GM12801 (cell line): Measurements from ENCODE around the gene TREM1.

Experiments used
- TF ChIP-seq, protein P1 (sequence below): IDR thresholded peaks from one replicate; pipeline ENCODE4 v1.5.1; 2011; ENCODE audit warnings: control low read depth; ENCODE audit not compliant: insufficient read length; ENCODE audit errors: extremely low read depth

TREM1 gene

GRCh38 chr6:41277605-41278004, 8.9 kb downstream of the TREM1 start:
- TF ChIP-seq, protein P1, sequence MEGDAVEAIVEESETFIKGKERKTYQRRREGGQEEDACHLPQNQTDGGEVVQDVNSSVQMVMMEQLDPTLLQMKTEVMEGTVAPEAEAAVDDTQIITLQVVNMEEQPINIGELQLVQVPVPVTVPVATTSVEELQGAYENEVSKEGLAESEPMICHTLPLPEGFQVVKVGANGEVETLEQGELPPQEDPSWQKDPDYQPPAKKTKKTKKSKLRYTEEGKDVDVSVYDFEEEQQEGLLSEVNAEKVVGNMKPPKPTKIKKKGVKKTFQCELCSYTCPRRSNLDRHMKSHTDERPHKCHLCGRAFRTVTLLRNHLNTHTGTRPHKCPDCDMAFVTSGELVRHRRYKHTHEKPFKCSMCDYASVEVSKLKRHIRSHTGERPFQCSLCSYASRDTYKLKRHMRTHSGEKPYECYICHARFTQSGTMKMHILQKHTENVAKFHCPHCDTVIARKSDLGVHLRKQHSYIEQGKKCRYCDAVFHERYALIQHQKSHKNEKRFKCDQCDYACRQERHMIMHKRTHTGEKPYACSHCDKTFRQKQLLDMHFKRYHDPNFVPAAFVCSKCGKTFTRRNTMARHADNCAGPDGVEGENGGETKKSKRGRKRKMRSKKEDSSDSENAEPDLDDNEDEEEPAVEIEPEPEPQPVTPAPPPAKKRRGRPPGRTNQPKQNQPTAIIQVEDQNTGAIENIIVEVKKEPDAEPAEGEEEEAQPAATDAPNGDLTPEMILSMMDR, result no peak

- TF ChIP-seq, protein P1, result no peak
Measured at GRCh38 chr6:41275489-41275888, 11.0 kb downstream of the TREM1 start.

GRCh38 chr6:41274256-41274655, 12.2 kb downstream of the TREM1 start:
- TF ChIP-seq, protein P1, result no peak

DNA sequence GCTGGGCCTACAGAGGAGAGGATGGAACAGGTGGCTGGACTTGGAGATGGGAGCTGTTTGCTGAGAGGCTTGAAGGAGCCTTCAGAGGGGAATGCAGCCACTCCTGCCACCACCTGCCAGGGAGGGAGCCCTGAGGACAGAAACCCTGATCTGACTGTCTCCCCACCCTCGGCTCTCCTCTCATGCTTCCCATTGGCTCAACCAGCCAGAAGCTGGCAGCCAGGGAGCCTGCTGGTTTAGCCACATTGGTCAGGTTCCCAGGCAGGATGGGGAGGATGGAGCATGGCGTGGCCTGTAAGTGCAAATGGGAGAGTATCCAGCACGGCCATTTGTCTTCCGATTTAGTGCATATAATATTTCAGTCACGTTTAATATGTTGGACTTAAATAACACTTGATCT, 12.8 kb downstream of the TREM1 start:
- TF ChIP-seq, protein P1, result no peak

DNA sequence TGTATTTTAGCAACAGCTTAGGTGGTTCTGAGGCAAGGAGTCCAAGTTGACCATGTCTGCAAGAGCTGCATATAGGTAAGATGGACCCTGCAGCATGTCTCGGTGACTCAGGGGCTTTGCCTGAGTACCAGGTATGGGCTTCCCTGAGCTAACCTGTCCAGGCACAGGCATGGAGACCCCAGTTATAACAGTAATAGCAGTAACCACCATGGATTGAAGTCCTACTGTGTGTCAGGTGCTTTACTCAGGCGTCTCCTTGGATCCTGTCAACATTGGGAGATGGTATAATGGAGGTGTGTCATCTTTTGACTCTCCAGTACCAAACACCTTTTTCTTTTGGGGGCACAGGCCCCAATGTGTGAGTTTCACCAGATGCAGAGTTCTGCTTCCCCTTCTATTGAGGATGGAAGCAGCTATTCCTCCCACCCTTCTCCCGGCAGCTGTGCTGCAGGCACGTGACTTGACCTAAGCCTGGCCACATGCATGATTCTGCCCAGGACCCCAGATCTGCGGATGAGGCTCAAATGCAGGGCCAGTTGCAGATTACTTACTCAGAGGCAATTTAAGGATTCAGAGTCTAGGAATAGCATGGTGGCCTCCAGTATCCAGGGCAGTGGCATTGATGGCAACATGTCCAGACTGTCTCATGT, 13.8 kb downstream of the TREM1 start:
- TF ChIP-seq, protein P1, result no peak

- TF ChIP-seq, protein P1, result no peak
Measured at GRCh38 chr6:41271901-41272395, 14.5 kb downstream of the TREM1 start.

DNA sequence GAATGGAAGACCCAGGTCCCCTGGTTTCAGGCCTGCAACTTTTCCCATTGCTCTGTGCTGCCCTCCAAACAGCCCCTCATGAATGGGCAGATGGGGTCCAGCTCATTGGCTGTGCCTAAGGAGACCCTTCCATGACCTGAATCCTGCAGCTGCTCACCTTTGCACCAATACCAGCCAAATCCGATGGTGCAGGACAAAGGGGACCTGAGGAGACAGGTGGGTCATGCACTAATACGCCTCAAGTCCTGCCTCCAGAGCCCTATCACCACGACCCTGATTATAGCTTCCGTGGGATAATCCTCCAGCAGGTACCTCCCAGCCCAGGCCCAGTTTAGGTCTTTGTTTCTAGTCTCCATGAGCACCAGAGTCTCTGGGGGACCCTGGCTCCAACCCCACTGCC, 16.8 kb downstream of the TREM1 start:
- TF ChIP-seq, protein P1, result no peak
